Measurements from ENCODE around the gene PTGFRN. TPM values are rescaled to one million over a fixed set of nuclear protein-coding genes. Genes with fewer than 3 reads are reported as not detected.

The PTGFRN gene
- total and polyA plus RNA-seq, 9 of the 15 experiments (the other 6 are each of a cell fraction or from before 2014, with no cell fraction given), result 17.3 to 33.1 (median 25.7) TPM

GRCh38 chr1:116947092-116947860, 37.6 kb downstream of the PTGFRN start (continued):
- no peak for TF ChIP-seq CLOCK (CRISPR knock-in tag; IDR thresholded peaks at IDR 0.05; ENCODE audit: borderline replicate concordance)
- TF ChIP-seq NCOA6 (IDR thresholded peaks at IDR 0.05), result no peak
- no peak for TF ChIP-seq IRF1 (CRISPR knock-in tag; IDR thresholded peaks at IDR 0.05; ENCODE audit: borderline replicate concordance)
- TF ChIP-seq ZBTB11 (CRISPR knock-in tag; IDR thresholded peaks at IDR 0.05), result no peak
